ENCODE data around the gene PMEPA1.

PMEPA1 gene

GRCh38 chr20:57736738-57737347 is 27.0 kb upstream of the PMEPA1 start:
- DNase-seq (ENCODE audit: low read depth in 2 of 2) = no peak

- no peak for DNase-seq (ENCODE audit: low read depth in 2 of 2)
Observed at GRCh38 chr20:57735831-57736737, 26.3 kb upstream of the PMEPA1 start.

GRCh38 chr20:57734754-57735153 is 24.9 kb upstream of the PMEPA1 start:
- DNase-seq (ENCODE audit: low read depth in 2 of 2) = no peak

GRCh38 chr20:57732226-57732625 is 22.4 kb upstream of the PMEPA1 start:
- no peak for DNase-seq (ENCODE audit: low read depth in 2 of 2)

GRCh38 chr20:57728762-57729161 is 18.9 kb upstream of the PMEPA1 start:
- DNase-seq (ENCODE audit: low read depth in 2 of 2) = no peak

GRCh38 chr20:57727863-57728262 is 18.0 kb upstream of the PMEPA1 start:
- DNase-seq (ENCODE audit: low read depth in 2 of 2) = no peak

GRCh38 chr20:57725636-57726035 is 15.8 kb upstream of the PMEPA1 start:
- DNase-seq (ENCODE audit: low read depth in 2 of 2) = no peak

GRCh38 chr20:57724610-57725405 is 15.0 kb upstream of the PMEPA1 start:
- DNase-seq (ENCODE audit: low read depth in 2 of 2) = no peak

- DNase-seq (ENCODE audit: low read depth in 2 of 2) = no peak
Observed at GRCh38 chr20:57723816-57724215, 14.0 kb upstream of the PMEPA1 start.

GRCh38 chr20:57719951-57720350 is 10.1 kb upstream of the PMEPA1 start:
- no peak for DNase-seq (ENCODE audit: low read depth in 2 of 2)

- peak; percentile 86 to 88 for DNase-seq (ENCODE audit: low read depth in 2 of 2)
Observed at GRCh38 chr20:57718490-57719009, 8.7 kb upstream of the PMEPA1 start.

- no peak for DNase-seq (ENCODE audit: low read depth in 2 of 2)
Observed at GRCh38 chr20:57717797-57718196, 8.0 kb upstream of the PMEPA1 start.

- DNase-seq (ENCODE audit: low read depth in 2 of 2) = no peak
Observed at GRCh38 chr20:57716901-57717300, 7.1 kb upstream of the PMEPA1 start.

- DNase-seq (ENCODE audit: low read depth in 2 of 2) = no peak
Observed at GRCh38 chr20:57716202-57716601, 6.4 kb upstream of the PMEPA1 start.

- DNase-seq (ENCODE audit: low read depth in 2 of 2) = no peak
Observed at GRCh38 chr20:57715268-57715904, 5.6 kb upstream of the PMEPA1 start.

- DNase-seq (ENCODE audit: low read depth in 2 of 2) = no peak
Observed at GRCh38 chr20:57714409-57715267, 4.8 kb upstream of the PMEPA1 start.

GRCh38 chr20:57713951-57714350 is 4.1 kb upstream of the PMEPA1 start:
- no peak for DNase-seq (ENCODE audit: low read depth in 2 of 2)

GRCh38 chr20:57713505-57713903 is 3.7 kb upstream of the PMEPA1 start:
- no peak for DNase-seq (ENCODE audit: low read depth in 2 of 2)

GRCh38 chr20:57712851-57713504 is 3.2 kb upstream of the PMEPA1 start:
- no peak for DNase-seq (ENCODE audit: low read depth in 2 of 2)

- no peak for DNase-seq (ENCODE audit: low read depth in 2 of 2)
Observed at GRCh38 chr20:57712341-57712740, 2.5 kb upstream of the PMEPA1 start.
